K562 (cell line): ENCODE measurements around the gene KRT222. TPM values are rescaled to one million over a fixed set of nuclear protein-coding genes. Genes with fewer than 3 reads are reported as not detected.
A peak's percentile ranks its signal among the peaks of the same experiment; 100 is the strongest.

Experiments used
- KDM5B ChIP-seq: fragments of 200-600 bp; sonication (generic); IDR thresholded peaks from 2 replicates; pipeline ENCODE4 v1.6.1; 2012; ENCODE audit warnings: low read depth, mild to moderate bottlenecking, moderate library complexity, low read length, control low read depth, inconsistent platforms; ENCODE audit not compliant: insufficient replicate concordance
- PTRF ChIP-seq: fragments of 450-650 bp; IDR thresholded peaks from 2 replicates; pipeline ENCODE4 v1.6.1; 2016; ENCODE audit warnings: mild to moderate bottlenecking, missing genetic modification characterization, missing compliant biosample characterization
- polyA plus RNA-seq, 8 experiments: library from polyadenylated mRNA; depleted of rRNA in 4 of 8; stranded (reverse) in 5 of 8; unstranded in 3 of 8; fragments of >200 nt; fragmentation: Nextera tagmentation in 2 of 8; fragmentation: Illumina TruSeq in 1 of 8; extraction: Ambion mirVana in 2 of 8; extraction: Trizol in 1 of 8; gene quantifications; 2 replicates each; pipeline versions ENCODE4 v1.2.1 to v1.2.3, GENCODE V29; 2011 to 2014; ENCODE audit warnings: inconsistent platforms in 1 of 8, missing spikeins in 1 of 8
- total RNA-seq, 7 experiments: library from RNA; depleted of rRNA in 6 of 7; stranded (reverse); fragments of >200 nt in 6 of 7; fragmentation: Illumina TruSeq in 2 of 7; extraction: Trizol in 2 of 7; gene quantifications; 2 replicates each; pipeline versions ENCODE4 v1.2.1 to v1.2.3, GENCODE V29; 2011 to 2021; ENCODE audit warnings: low replicate concordance in 1 of 7
- TF ChIP-seq, protein P1 (sequence below): fragments of 450-650 bp; IDR thresholded peaks from 2 replicates; pipeline ENCODE4 v1.6.1; 2016; ENCODE audit warnings: mild to moderate bottlenecking, moderate library complexity
- TF ChIP-seq, protein P2 (sequence below): sonication (generic); formaldehyde crosslinking; IDR thresholded peaks from 2 replicates; pipeline ENCODE4 v1.4.0; 2020; ENCODE audit warnings: mild to moderate bottlenecking, missing genetic modification reagents
- TF ChIP-seq, protein P3 (sequence below): fragments of 450-650 bp; IDR thresholded peaks from 2 replicates; pipeline ENCODE4 v1.6.1; 2016; ENCODE audit warnings: antibody characterized with exemption
- TF ChIP-seq, protein P4 (sequence below), 3 experiments: fragments of 200-800 bp in 1 of 3; fragments of 250-450 bp in 1 of 3; fragments of 450-650 bp in 1 of 3; sonication (Bioruptor Pico) in 1 of 3; sonication (Bioruptor generic) in 1 of 3; formaldehyde crosslinking in 1 of 3; IDR thresholded peaks; 2 replicates each; pipeline versions ENCODE4 v1.6.1 to v1.8.0; 2016 to 2022; ENCODE audit warnings: mild to moderate bottlenecking in 2 of 3, missing genetic modification characterization in 2 of 3, missing compliant biosample characterization in 1 of 3, moderate library complexity in 1 of 3

The KRT222 gene
- total and polyA plus RNA-seq, 9 of the 15 experiments (the other 6 are each of a cell fraction or from before 2014, with no cell fraction given): 0.03 to 0.11 (median 0.05) TPM; not detected in 5

DNA sequence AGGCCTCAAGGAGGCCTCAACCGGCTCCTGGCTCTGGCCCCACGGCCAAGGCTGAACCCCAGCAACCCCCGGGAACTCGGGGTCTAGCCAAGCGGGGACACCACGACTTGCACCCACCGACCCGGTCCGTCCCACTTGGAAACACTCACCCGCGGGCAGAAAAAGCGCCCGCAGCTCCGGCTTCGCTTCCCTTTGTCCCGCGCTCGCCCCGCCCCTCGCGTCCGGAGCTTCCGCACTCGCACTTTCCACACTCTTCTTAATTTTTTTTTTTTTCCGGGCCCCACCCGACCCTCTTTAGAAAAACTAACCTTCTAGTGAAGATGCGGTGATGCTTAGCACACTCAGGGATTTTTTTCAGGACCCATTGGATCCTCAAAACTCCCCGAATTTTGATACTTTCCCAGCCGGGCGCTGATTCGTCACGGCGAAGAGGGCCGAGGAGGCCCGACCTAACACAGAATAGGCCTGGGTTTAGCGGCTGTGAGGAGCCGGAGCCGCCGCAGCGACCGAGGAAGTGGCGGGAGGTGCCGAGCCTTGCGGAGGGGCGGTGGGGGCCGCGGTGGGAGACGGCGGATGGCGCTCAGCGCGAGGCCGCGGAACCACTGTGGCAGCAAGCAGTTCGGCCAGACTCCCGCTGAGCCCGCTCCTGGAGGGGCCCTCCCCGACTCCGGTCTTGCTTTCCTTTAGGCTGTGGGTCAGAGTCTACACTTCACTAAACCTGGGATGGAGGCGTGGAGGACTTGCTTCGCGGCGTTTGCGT is 17.2 kb downstream of the KRT222 start, which contains the start of gene SMARCE1 (continued):
- TF ChIP-seq, protein P1, sequence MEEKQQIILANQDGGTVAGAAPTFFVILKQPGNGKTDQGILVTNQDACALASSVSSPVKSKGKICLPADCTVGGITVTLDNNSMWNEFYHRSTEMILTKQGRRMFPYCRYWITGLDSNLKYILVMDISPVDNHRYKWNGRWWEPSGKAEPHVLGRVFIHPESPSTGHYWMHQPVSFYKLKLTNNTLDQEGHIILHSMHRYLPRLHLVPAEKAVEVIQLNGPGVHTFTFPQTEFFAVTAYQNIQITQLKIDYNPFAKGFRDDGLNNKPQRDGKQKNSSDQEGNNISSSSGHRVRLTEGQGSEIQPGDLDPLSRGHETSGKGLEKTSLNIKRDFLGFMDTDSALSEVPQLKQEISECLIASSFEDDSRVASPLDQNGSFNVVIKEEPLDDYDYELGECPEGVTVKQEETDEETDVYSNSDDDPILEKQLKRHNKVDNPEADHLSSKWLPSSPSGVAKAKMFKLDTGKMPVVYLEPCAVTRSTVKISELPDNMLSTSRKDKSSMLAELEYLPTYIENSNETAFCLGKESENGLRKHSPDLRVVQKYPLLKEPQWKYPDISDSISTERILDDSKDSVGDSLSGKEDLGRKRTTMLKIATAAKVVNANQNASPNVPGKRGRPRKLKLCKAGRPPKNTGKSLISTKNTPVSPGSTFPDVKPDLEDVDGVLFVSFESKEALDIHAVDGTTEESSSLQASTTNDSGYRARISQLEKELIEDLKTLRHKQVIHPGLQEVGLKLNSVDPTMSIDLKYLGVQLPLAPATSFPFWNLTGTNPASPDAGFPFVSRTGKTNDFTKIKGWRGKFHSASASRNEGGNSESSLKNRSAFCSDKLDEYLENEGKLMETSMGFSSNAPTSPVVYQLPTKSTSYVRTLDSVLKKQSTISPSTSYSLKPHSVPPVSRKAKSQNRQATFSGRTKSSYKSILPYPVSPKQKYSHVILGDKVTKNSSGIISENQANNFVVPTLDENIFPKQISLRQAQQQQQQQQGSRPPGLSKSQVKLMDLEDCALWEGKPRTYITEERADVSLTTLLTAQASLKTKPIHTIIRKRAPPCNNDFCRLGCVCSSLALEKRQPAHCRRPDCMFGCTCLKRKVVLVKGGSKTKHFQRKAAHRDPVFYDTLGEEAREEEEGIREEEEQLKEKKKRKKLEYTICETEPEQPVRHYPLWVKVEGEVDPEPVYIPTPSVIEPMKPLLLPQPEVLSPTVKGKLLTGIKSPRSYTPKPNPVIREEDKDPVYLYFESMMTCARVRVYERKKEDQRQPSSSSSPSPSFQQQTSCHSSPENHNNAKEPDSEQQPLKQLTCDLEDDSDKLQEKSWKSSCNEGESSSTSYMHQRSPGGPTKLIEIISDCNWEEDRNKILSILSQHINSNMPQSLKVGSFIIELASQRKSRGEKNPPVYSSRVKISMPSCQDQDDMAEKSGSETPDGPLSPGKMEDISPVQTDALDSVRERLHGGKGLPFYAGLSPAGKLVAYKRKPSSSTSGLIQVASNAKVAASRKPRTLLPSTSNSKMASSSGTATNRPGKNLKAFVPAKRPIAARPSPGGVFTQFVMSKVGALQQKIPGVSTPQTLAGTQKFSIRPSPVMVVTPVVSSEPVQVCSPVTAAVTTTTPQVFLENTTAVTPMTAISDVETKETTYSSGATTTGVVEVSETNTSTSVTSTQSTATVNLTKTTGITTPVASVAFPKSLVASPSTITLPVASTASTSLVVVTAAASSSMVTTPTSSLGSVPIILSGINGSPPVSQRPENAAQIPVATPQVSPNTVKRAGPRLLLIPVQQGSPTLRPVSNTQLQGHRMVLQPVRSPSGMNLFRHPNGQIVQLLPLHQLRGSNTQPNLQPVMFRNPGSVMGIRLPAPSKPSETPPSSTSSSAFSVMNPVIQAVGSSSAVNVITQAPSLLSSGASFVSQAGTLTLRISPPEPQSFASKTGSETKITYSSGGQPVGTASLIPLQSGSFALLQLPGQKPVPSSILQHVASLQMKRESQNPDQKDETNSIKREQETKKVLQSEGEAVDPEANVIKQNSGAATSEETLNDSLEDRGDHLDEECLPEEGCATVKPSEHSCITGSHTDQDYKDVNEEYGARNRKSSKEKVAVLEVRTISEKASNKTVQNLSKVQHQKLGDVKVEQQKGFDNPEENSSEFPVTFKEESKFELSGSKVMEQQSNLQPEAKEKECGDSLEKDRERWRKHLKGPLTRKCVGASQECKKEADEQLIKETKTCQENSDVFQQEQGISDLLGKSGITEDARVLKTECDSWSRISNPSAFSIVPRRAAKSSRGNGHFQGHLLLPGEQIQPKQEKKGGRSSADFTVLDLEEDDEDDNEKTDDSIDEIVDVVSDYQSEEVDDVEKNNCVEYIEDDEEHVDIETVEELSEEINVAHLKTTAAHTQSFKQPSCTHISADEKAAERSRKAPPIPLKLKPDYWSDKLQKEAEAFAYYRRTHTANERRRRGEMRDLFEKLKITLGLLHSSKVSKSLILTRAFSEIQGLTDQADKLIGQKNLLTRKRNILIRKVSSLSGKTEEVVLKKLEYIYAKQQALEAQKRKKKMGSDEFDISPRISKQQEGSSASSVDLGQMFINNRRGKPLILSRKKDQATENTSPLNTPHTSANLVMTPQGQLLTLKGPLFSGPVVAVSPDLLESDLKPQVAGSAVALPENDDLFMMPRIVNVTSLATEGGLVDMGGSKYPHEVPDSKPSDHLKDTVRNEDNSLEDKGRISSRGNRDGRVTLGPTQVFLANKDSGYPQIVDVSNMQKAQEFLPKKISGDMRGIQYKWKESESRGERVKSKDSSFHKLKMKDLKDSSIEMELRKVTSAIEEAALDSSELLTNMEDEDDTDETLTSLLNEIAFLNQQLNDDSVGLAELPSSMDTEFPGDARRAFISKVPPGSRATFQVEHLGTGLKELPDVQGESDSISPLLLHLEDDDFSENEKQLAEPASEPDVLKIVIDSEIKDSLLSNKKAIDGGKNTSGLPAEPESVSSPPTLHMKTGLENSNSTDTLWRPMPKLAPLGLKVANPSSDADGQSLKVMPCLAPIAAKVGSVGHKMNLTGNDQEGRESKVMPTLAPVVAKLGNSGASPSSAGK: peak; percentile 67; the same call in 1 of the 2 replicates
- TF ChIP-seq, protein P2, sequence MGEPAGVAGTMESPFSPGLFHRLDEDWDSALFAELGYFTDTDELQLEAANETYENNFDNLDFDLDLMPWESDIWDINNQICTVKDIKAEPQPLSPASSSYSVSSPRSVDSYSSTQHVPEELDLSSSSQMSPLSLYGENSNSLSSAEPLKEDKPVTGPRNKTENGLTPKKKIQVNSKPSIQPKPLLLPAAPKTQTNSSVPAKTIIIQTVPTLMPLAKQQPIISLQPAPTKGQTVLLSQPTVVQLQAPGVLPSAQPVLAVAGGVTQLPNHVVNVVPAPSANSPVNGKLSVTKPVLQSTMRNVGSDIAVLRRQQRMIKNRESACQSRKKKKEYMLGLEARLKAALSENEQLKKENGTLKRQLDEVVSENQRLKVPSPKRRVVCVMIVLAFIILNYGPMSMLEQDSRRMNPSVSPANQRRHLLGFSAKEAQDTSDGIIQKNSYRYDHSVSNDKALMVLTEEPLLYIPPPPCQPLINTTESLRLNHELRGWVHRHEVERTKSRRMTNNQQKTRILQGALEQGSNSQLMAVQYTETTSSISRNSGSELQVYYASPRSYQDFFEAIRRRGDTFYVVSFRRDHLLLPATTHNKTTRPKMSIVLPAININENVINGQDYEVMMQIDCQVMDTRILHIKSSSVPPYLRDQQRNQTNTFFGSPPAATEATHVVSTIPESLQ (CRISPR knock-in tag): 0 out of 2 replicates have a peak, but pooled peaks have one; percentile 68
- TF ChIP-seq PTRF (no peak), KDM5B (peak; percentile 66)
- TF ChIP-seq, protein P3, sequence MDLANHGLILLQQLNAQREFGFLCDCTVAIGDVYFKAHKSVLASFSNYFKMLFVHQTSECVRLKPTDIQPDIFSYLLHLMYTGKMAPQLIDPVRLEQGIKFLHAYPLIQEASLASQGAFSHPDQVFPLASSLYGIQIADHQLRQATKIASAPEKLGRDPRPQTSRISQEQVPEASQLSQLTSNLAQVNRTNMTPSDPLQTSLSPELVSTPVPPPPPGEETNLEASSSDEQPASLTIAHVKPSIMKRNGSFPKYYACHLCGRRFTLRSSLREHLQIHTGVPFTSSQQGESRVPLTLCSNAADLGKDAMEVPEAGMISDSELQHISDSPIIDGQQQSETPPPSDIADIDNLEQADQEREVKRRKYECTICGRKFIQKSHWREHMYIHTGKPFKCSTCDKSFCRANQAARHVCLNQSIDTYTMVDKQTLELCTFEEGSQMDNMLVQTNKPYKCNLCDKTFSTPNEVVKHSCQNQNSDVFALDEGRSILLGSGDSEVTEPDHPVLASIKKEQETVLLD: 0 out of 2 replicates have a peak, but pooled peaks have one; percentile 27
- TF ChIP-seq, protein P4, sequence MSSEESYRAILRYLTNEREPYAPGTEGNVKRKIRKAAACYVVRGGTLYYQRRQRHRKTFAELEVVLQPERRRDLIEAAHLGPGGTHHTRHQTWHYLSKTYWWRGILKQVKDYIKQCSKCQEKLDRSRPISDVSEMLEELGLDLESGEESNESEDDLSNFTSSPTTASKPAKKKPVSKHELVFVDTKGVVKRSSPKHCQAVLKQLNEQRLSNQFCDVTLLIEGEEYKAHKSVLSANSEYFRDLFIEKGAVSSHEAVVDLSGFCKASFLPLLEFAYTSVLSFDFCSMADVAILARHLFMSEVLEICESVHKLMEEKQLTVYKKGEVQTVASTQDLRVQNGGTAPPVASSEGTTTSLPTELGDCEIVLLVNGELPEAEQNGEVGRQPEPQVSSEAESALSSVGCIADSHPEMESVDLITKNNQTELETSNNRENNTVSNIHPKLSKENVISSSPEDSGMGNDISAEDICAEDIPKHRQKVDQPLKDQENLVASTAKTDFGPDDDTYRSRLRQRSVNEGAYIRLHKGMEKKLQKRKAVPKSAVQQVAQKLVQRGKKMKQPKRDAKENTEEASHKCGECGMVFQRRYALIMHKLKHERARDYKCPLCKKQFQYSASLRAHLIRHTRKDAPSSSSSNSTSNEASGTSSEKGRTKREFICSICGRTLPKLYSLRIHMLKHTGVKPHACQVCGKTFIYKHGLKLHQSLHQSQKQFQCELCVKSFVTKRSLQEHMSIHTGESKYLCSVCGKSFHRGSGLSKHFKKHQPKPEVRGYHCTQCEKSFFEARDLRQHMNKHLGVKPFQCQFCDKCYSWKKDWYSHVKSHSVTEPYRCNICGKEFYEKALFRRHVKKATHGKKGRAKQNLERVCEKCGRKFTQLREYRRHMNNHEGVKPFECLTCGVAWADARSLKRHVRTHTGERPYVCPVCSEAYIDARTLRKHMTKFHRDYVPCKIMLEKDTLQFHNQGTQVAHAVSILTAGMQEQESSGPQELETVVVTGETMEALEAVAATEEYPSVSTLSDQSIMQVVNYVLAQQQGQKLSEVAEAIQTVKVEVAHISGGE (CRISPR knock-in tag; IDR thresholded peaks at IDR 0.05): peak in 1 of 3 experiments; percentile 50; a peak in 1 of 6 replicates
